B cell (primary cell): ENCODE measurements around the gene KANK3.

Experiments used
- EZH2 ChIP-seq: IDR thresholded peaks from 2 replicates; pipeline ENCODE4 v1.6.1; 2012; ENCODE audit warnings: borderline replicate concordance, low read depth, mild to moderate bottlenecking, moderate library complexity, low read length; ENCODE audit not compliant: insufficient read depth, poor library complexity, severe bottlenecking
- TF ChIP-seq, protein P1 (sequence below): fragments of 200-600 bp; IDR thresholded peaks from one replicate; pipeline ENCODE4 v1.8.0; 2022; ENCODE audit warnings: antibody characterized with exemption, mild to moderate bottlenecking

DNA sequence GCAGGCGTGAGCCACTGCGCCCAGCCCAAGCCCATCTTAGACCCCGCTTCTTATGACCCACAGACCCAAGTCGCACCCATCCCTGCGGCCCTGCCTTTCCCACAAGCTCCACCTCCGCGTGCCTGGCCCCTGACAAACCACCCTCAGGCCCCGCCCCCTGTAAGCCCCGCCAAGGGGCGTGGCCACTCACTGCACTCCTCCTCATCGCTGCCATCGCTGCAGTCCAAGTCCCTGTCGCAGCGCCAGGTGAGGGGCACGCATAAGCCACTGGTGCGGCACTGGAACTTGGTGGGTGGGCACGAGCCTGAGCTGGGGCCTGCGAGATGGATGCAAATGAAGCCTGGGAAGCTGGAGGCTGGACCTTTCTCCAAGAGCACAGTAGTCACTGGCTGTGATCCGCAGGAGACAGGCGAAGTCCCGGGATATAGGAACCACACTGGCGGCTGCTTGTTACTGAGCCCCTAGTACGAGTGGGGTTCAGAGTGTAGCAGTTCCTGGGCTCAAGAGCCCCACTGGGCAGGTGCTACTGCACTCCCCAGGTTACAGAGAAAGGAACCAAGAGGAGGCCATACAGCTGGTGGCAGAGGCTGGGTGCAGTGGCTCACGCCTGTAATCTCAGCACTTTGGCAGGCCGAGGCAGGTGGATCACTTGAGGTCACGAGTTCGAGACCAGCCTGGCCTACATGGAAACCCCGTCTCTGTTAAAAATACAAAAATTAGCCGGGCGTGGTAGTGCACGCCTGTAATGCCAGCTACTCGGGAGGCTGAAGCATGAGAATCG, 38.0 kb downstream of the KANK3 start:
- TF ChIP-seq, protein P1, sequence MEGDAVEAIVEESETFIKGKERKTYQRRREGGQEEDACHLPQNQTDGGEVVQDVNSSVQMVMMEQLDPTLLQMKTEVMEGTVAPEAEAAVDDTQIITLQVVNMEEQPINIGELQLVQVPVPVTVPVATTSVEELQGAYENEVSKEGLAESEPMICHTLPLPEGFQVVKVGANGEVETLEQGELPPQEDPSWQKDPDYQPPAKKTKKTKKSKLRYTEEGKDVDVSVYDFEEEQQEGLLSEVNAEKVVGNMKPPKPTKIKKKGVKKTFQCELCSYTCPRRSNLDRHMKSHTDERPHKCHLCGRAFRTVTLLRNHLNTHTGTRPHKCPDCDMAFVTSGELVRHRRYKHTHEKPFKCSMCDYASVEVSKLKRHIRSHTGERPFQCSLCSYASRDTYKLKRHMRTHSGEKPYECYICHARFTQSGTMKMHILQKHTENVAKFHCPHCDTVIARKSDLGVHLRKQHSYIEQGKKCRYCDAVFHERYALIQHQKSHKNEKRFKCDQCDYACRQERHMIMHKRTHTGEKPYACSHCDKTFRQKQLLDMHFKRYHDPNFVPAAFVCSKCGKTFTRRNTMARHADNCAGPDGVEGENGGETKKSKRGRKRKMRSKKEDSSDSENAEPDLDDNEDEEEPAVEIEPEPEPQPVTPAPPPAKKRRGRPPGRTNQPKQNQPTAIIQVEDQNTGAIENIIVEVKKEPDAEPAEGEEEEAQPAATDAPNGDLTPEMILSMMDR: no peak
- no peak for TF ChIP-seq EZH2
